A673 (cell line): ENCODE data around the gene POFUT1.

Experiments
- EZH2 ChIP-seq: fragments of 200-600 bp; sonication (generic); IDR thresholded peaks from 2 replicates; pipeline ENCODE4 v1.6.1; 2017; ENCODE audit warnings: borderline replicate concordance, low read depth, mild to moderate bottlenecking, mixed read lengths, antibody characterized with exemption, low read length; ENCODE audit not compliant: poor library complexity, severe bottlenecking
- TF ChIP-seq, protein P1 (sequence below): fragments of 300-800, 200-600 bp; sonication (generic); conservative IDR thresholded peaks from 2 replicates; pipeline ENCODE4 v1.5.1; 2017; ENCODE audit warnings: low read depth, mild to moderate bottlenecking, antibody characterized with exemption, low read length, moderate library complexity, mixed read lengths

- TF ChIP-seq, protein P1, sequence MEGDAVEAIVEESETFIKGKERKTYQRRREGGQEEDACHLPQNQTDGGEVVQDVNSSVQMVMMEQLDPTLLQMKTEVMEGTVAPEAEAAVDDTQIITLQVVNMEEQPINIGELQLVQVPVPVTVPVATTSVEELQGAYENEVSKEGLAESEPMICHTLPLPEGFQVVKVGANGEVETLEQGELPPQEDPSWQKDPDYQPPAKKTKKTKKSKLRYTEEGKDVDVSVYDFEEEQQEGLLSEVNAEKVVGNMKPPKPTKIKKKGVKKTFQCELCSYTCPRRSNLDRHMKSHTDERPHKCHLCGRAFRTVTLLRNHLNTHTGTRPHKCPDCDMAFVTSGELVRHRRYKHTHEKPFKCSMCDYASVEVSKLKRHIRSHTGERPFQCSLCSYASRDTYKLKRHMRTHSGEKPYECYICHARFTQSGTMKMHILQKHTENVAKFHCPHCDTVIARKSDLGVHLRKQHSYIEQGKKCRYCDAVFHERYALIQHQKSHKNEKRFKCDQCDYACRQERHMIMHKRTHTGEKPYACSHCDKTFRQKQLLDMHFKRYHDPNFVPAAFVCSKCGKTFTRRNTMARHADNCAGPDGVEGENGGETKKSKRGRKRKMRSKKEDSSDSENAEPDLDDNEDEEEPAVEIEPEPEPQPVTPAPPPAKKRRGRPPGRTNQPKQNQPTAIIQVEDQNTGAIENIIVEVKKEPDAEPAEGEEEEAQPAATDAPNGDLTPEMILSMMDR = no peak
- no peak for TF ChIP-seq EZH2
These were observed 23.0 kb downstream of the POFUT1 start for GRCh38 chr20:32230707-32231106.
